Epidermal melanocyte (primary cell): ENCODE results near the gene ETS1.
"Not testable (repeated sequence)": the region's sequence is repeated elsewhere in the genome, so short reads cannot be mapped to it uniquely, and the experiment has no call there.

Source experiments
- DNase-seq: peaks from one replicate; pipeline ENCODE4 v3.0.0; 2011; ENCODE audit warnings: low spot score; ENCODE audit not compliant: insufficient read length

ETS1 gene

GRCh38 chr11:128467610-128468041 is 119.7 kb downstream of the ETS1 start:
- peak; percentile 80 for DNase-seq

- no peak for DNase-seq
Measured at GRCh38 chr11:128467041-128467440, 120.3 kb downstream of the ETS1 start.

GRCh38 chr11:128465946-128466705 is 121.2 kb downstream of the ETS1 start:
- DNase-seq, result no peak

GRCh38 chr11:128465531-128465930 is 121.8 kb downstream of the ETS1 start:
- DNase-seq, result no peak

- no peak for DNase-seq
Measured at GRCh38 chr11:128464878-128465450, 122.4 kb downstream of the ETS1 start.

- no peak for DNase-seq
Measured at GRCh38 chr11:128463979-128464378, 123.4 kb downstream of the ETS1 start.

GRCh38 chr11:128463371-128463829 is 124.0 kb downstream of the ETS1 start:
- DNase-seq, result no peak

GRCh38 chr11:128462922-128463321 is 124.4 kb downstream of the ETS1 start:
- DNase-seq, result no peak

GRCh38 chr11:128462189-128462588 is 125.2 kb downstream of the ETS1 start:
- no peak for DNase-seq

- DNase-seq, result no peak
Measured at GRCh38 chr11:128458321-128458720, 129.0 kb downstream of the ETS1 start.

- DNase-seq, result no peak
Measured at GRCh38 chr11:128457874-128458273, 129.5 kb downstream of the ETS1 start.

GRCh38 chr11:128456566-128457268 is 130.6 kb downstream of the ETS1 start:
- no peak for DNase-seq

GRCh38 chr11:128455766-128456165 is 131.6 kb downstream of the ETS1 start:
- no peak for DNase-seq

GRCh38 chr11:128453444-128454336 is 133.7 kb downstream of the ETS1 start:
- DNase-seq, result no peak

GRCh38 chr11:128451652-128452470 is 135.5 kb downstream of the ETS1 start:
- DNase-seq, result peak; percentile 49

- no peak for DNase-seq
Measured at GRCh38 chr11:128450882-128451651, 136.3 kb downstream of the ETS1 start.

GRCh38 chr11:128450425-128450824 is 136.9 kb downstream of the ETS1 start:
- not testable (repeated sequence) for DNase-seq

- no peak for DNase-seq
Measured at GRCh38 chr11:128448981-128449713, 138.2 kb downstream of the ETS1 start.
